Rectal smooth muscle tissue (tissue), 1 donor: ENCODE data around the gene XIST.

Experiments
- H3K27ac ChIP-seq: one replicate; pipeline ENCODE4 v1.7.0; 2013; ENCODE audit warnings: low read depth, low read length, inconsistent platforms
- H3K27me3 ChIP-seq: one replicate; pipeline ENCODE4 v1.7.0; 2013; ENCODE audit warnings: low read length; ENCODE audit not compliant: control insufficient read depth, insufficient read depth
- H3K36me3 ChIP-seq: one replicate; pipeline ENCODE4 v1.7.0; 2013; ENCODE audit warnings: low read length; ENCODE audit not compliant: control insufficient read depth, insufficient read depth
- H3K4me1 ChIP-seq: one replicate; pipeline ENCODE4 v1.7.0; 2013; ENCODE audit warnings: low read length; ENCODE audit not compliant: control insufficient read depth, insufficient read depth
- H3K4me3 ChIP-seq: one replicate; pipeline ENCODE4 v1.7.0; 2013; ENCODE audit warnings: low read length
- H3K9ac ChIP-seq: one replicate; pipeline ENCODE4 v1.7.0; 2013; ENCODE audit warnings: low read length

XIST gene

GRCh38 chrX:73851014-73852009 is 1.2 kb downstream of the XIST start:
- Histone ChIP-seq H3K27me3 (no peaks in the 10 kb centered on the region), H3K36me3 (no peaks in the 10 kb centered on the region), H3K9ac (peak overlapping the region; percentile 72), H3K27ac (peak overlapping the region; percentile 87), H3K4me1 (peaks cover 3% of the 10 kb centered on the region), H3K4me3 (peak overlapping the region; percentile 86)

- Histone ChIP-seq H3K9ac (no peak overlapping the region), H3K27ac (no peak overlapping the region), H3K4me1 (peaks cover 3% of the 10 kb centered on the region), H3K36me3 (no peaks in the 10 kb centered on the region), H3K27me3 (no peaks in the 10 kb centered on the region), H3K4me3 (peak overlapping the region; percentile 56)
Observed at GRCh38 chrX:73850124-73851013, 2.1 kb downstream of the XIST start.

GRCh38 chrX:73849073-73849472 is 3.4 kb downstream of the XIST start:
- H3K4me1 ChIP-seq, result peaks cover 3% of the 10 kb centered on the region
- no peaks in the 10 kb centered on the region for H3K36me3 ChIP-seq
- no peak overlapping the region for H3K27ac ChIP-seq
- peak overlapping the region; percentile 35 for H3K4me3 ChIP-seq
- H3K9ac ChIP-seq, result no peak overlapping the region
- no peaks in the 10 kb centered on the region for H3K27me3 ChIP-seq

- Histone ChIP-seq H3K36me3 (no peaks in the 10 kb centered on the region), H3K4me3 (no peak overlapping the region), H3K4me1 (peaks cover 3% of the 10 kb centered on the region), H3K27ac (no peak overlapping the region), H3K27me3 (no peaks in the 10 kb centered on the region), H3K9ac (no peak overlapping the region)
Observed at GRCh38 chrX:73847991-73848390, 4.5 kb downstream of the XIST start.

GRCh38 chrX:73847100-73847499 is 5.4 kb downstream of the XIST start:
- Histone ChIP-seq H3K4me3 (no peak overlapping the region), H3K27me3 (no peaks in the 10 kb centered on the region), H3K9ac (no peak overlapping the region), H3K27ac (no peak overlapping the region), H3K4me1 (peaks cover 3% of the 10 kb centered on the region), H3K36me3 (no peaks in the 10 kb centered on the region)

- no peaks in the 10 kb centered on the region for H3K36me3 ChIP-seq
- no peaks in the 10 kb centered on the region for H3K27me3 ChIP-seq
- H3K9ac ChIP-seq, result no peak overlapping the region
- H3K27ac ChIP-seq, result no peak overlapping the region
- H3K4me1 ChIP-seq, result peaks cover under 1% of the 10 kb centered on the region
- H3K4me3 ChIP-seq, result no peak overlapping the region
Observed at GRCh38 chrX:73842541-73843234, 9.8 kb downstream of the XIST start.

- H3K27ac ChIP-seq, result no peak overlapping the region
- no peaks in the 10 kb centered on the region for H3K27me3 ChIP-seq
- H3K36me3 ChIP-seq, result no peaks in the 10 kb centered on the region
- no peaks in the 10 kb centered on the region for H3K4me1 ChIP-seq
- H3K4me3 ChIP-seq, result no peak overlapping the region
- H3K9ac ChIP-seq, result no peak overlapping the region
Observed at GRCh38 chrX:73841337-73841736, 11.2 kb downstream of the XIST start.

- Histone ChIP-seq H3K27ac (no peak overlapping the region), H3K4me1 (no peaks in the 10 kb centered on the region), H3K27me3 (no peaks in the 10 kb centered on the region), H3K9ac (no peak overlapping the region), H3K36me3 (no peaks in the 10 kb centered on the region), H3K4me3 (no peak overlapping the region)
Observed at GRCh38 chrX:73840120-73840924, 12.2 kb downstream of the XIST start.

GRCh38 chrX:73839152-73839551 is 13.4 kb downstream of the XIST start:
- Histone ChIP-seq H3K36me3 (no peaks in the 10 kb centered on the region), H3K4me3 (no peak overlapping the region), H3K27me3 (no peaks in the 10 kb centered on the region), H3K9ac (no peak overlapping the region), H3K27ac (no peak overlapping the region), H3K4me1 (no peaks in the 10 kb centered on the region)

- Histone ChIP-seq H3K9ac (no peak overlapping the region), H3K4me1 (no peaks in the 10 kb centered on the region), H3K27me3 (no peaks in the 10 kb centered on the region), H3K36me3 (no peaks in the 10 kb centered on the region), H3K4me3 (no peak overlapping the region), H3K27ac (no peak overlapping the region)
Observed at GRCh38 chrX:73838123-73838522, 14.4 kb downstream of the XIST start.

GRCh38 chrX:73836956-73837477 is 15.5 kb downstream of the XIST start:
- Histone ChIP-seq H3K9ac (no peak overlapping the region), H3K4me3 (no peak overlapping the region), H3K27ac (no peak overlapping the region), H3K36me3 (no peaks in the 10 kb centered on the region), H3K27me3 (no peaks in the 10 kb centered on the region), H3K4me1 (no peaks in the 10 kb centered on the region)
